GM18868 (cell line): Measurements from ENCODE around the gene GAPVD1.
"Not testable (repeated sequence)": the region's sequence is repeated elsewhere in the genome, so short reads cannot be mapped to it uniquely, and the experiment has no call there.

ENCODE experiments used
- ATAC-seq: cut with Tn5 transposase; IDR thresholded peaks from one replicate; pipeline ENCODE4 v1.9.1; 2021; ENCODE audit warnings: mild to moderate bottlenecking, moderate library complexity; ENCODE audit not compliant: unreplicated experiment

GAPVD1 gene

DNA sequence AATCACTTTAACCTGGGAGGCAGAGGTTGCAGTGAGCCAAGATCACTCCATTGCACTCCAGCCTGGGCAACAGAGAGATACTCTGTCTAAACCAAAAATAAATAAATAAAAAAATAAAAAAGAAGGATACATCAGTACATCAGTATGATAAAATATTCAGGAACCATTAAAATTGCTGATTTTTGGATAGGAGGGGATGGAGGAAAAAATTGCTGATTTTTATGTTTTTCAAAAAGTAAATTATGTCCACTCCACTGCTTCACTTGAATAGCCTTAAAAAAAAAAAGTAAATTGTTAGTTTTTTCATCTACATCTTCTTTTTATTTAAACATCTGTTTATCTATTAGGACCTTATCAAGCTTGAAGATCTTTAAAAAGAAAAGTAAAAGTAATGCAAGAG, 7.4 kb upstream of the GAPVD1 start:
- ATAC-seq: no peak

DNA sequence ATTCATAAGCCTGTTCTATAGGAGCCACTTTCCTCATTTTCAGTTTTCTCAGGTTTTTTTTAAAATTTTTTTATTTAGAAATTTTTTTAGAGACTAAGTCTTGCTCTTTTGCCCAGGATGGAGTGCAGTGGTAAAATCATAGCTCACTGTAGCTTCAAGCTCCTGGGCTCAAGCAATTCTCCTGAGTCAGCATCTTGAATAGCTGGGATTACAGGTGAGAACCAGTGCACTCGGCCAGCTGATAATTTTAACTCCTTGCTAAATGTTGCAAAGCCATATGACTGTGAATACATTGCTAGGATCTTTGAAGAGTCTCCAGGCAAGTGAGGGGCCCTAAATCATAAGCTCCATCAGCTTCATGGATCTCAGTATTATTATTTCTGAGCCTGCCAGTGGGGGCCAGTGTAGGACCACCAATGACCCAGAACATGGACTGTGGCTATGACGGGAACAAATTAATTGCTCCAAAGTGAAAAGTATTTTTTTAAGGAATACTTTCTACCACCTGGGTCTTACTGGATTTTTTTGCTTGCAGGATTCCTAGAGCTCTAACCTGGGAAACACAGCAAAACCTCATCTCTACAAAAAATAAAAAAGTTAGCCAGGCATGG, 5.7 kb upstream of the GAPVD1 start:
- ATAC-seq: no peak

DNA sequence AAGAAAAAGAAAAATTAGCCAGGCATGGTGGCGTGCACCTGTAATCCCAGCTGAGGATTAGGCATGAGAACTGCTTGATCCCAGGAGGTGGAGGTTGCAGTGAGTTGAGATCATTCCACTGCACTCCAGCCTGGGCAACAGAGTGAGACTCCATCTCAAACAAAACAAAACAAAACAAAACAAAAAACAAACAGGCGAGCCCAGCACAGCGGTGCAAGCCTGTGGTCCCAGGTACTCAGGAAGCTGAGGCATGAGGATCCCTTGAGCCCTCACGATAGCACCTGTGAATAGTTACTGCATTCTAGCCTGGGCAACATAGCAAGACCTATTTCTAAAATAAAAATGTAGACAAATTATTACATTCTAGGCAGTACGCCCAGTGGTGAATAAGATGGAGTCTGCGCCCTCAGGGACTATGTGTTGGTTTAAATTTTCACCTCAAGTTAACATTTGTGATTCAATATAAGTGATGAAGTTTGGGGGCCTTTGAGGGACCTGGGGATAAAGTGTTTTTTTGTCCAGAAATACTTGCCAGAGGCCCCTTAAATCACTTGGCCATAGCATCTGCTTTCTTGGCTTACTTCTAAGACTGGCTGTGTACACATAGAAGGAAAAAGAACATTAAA, 3.4 kb upstream of the GAPVD1 start:
- ATAC-seq: no peak

DNA sequence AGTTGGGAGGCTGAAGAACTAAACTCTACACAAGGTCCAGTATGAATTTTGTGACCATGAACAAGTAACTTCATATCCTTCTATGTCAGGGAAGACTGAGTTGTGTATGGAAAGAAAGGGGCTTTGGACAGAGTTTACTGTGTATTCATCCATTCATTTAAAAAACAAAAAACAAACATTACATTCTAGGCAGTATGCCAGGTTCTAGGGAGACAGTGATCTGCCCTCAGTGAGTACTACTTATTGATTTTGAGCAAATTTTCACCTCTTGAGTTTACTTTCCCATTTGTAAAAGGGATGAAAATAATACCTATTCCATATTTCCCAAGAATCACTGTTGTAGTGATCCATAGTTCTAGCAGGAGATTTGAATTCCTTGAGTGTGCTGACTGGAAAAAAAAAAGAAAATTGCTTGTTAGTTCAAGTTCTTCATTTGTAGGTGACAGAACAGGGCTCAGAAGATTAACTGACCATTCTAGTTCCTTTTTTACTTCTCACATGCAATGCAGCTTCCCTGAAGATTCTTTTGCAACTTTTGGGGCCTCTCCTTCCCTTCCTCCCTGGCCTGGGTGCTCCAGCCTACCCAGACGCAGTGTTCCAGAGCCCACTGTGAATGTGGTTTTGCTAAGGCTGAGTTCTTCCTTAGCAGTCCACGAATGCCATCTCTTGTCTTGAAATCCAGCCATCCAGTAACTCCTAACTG, 2.6 kb upstream of the GAPVD1 start:
- ATAC-seq: no peak

DNA sequence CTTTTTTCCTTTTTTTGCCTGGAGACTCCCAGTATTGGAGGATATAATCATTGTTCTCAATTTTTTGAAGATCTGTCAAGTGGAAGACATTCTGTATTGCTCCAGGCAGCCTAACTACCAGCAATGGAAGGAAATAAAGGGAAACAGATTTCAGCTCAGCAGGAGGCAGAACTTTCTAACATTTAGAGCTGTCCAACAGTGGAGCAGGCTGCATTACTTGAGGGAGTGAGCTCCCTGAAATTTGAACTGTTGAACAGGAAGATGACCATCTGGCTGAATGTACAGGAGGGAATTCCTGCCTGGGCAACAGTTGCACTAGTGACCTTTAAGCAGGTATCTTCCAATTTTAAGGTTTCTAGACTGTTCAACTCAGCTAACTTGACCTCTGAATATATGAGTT, 1.1 kb upstream of the GAPVD1 start:
- no peak for ATAC-seq

DNA sequence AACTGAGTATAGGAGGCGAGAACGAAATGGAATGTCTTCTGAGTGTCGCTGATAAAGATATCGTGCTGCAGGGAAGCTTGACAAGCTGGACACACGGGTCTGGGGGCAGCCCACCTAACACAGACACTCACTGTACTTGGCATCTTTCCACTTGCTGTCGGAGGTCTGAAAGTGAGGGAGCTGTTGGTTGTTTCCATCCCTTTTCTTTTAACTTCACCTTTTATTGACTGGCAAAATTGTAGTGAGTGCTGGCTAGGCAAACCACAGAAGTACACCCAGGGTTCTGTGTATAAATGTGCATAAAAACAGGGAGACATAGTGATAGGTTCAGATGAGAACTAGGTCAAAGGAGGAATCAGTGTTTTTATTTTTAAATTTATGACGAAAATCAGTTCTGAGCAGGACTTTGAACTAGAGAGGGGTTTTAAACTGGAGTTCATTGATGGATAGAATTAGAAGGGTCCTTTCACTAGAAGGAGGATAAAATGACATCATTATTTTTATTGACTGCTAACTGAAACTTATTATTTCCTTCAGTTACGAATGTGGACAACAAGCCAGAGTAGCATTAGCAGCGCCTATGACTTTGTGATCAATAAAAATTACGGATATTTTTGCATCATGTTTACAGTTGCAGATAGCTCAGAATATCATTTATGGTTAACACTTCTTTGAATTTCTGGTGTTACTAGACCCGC, 817 bp downstream of the GAPVD1 start:
- ATAC-seq: no peak

DNA sequence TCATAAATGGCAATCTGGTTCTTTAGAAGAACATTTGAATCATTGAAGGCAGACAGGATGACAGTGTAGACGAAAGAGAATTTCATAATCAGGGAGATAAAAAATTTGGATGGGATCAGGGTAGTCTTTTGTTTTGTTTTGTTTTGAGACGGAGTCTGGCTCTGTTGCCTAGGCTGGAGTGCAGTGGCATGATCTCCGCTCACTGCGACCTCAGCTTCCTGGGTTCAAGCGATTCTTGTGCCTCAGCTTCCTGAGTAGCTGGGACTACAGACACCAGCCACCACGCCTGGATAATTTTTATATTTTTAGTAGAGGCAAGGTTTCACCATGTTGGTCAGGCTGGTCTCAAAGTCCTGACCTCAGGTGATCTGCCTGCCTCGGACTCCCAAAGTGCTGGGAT, 2.4 kb downstream of the GAPVD1 start:
- not testable (repeated sequence) for ATAC-seq

DNA sequence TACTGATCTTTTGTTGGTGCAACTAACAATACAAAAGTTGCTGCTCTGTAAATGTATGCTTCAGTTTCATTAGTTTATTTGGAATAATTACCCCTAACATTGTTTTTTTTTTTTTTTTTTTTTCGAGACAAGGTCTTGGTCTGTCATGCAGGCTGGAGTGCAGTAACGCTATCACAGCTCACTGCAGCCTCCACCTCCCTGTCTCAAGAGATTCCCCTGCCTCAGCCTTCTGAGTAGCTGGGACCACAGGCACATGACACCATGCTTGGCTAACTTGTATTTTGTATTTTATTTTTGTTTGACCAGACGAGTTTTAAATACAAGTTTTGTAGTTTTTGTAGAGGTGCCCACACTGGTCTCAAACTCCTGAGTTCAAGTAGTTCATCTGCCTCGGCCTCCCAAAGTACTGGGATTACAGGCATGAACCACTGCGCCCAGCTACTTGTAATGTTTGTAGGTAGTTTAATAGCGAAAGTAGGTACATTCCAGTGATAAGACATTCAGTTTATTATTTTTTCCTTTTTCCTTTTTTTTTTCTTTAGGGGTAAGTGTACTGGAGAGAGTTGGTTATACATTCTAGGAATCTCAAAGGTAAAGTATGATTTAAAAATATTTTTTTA, 6.9 kb downstream of the GAPVD1 start:
- ATAC-seq: no peak

DNA sequence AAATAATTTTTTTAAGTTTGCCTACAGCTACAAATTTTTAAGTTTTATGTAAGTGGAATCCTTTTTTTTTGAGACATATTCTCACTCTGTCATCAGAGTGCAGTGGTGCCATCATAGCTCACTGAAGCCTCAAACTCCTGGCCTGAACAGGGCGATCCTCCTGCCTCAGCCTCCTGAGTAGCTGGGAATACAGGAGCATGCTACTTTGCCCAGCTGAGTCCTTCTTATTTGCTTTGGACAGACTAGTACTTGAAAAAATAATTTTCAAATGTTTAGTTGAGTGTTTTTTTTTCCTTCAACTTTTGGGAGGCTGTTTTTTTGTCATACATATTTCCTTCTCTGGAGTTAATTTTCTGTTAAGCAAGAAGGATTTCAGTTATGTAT, 7.4 kb downstream of the GAPVD1 start:
- no peak for ATAC-seq

DNA sequence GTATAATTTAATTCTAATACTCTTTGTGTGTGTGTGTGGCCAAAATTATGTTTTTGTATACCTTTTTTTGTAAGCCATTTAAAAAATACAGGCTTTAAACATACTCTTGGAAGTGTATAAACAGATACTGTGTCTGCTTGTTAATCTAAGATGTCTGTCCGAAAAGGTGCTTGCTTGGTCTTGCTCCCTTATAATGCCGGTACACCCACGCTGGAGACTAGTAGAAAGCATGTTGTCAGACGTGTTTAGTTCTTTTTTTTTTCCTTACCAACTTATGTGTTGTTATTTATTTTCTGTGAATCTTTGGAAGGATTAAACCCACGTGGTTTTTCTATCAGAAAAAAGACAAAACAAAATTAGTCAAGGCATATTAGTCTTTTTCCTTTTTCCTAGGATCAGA, 9.5 kb downstream of the GAPVD1 start:
- no peak for ATAC-seq

DNA sequence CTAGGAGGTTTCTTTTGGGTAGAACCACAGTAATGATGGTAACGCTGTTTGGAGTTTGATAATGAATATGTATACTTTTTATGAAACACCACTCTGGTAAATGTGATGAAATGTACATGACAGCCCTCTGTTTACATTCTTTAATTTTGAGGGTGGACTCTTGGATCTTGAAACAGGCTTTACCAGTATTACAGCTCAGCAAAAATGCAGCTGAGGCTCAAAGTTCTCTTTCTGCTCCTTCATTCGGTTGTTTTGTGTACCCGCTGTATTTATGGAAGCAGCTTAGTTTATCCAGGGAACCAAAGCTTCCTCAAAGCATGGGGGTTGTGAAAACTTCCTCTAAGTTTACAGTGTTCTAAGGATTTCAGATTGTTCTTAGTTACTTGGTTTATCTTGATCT, 11.1 kb downstream of the GAPVD1 start:
- no peak for ATAC-seq

DNA sequence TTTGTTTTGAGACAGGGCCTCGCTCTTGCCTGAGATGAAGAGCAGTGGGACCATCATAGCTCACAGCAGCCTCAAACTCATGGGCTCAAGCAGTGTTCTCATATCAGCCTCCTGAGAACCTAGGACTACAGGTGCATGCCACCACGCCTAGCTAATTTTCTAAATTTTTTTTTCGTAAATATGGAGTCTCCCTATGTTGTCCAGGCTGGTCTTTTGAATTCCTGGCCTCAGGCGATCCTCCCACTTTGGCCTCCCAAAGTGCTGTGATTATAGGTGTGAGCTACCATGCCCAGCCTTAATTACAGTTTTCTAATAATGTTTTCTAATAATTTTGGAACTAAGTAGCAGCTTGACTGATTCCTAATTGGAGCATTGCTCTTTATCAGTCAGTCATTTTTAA, 15.1 kb downstream of the GAPVD1 start:
- ATAC-seq: no peak

DNA sequence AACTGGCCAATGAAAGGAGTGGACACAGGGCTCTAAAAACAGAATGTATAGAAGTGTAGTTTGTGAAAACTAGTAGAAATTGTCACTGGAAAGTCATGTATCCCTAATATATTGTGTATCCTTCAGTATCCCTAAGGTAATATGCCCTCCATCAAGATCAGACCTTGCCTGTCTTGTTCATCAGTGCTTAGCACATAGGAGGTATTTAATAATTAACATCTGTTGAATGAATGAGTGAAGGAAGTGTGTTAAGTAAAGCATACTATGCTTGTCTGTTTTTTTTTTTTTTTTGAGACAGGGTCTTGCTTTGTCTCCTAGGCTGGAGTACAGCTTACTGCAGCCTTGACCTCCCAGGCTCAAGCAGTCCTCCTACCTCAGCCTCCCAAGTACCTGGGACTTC, 15.8 kb downstream of the GAPVD1 start:
- no peak for ATAC-seq

DNA sequence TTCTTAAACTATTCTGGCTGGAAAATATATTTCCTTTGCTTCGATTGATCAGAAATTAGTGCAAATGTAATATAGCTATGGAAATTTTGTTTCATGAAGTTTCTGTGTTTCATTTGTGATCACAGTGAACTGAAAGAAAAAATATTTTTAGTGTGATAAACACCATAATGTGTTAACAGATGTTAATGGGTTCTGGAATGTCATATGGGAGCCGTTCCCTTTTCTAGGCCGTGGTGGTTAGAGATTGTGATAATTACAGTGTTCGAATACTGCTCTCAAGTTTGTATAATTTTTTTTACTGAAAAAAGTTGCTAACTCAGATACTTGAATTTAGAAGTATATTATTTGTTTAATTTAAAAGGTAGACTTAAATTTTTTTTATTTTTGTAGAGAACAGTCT, 19.3 kb downstream of the GAPVD1 start:
- ATAC-seq: no peak

DNA sequence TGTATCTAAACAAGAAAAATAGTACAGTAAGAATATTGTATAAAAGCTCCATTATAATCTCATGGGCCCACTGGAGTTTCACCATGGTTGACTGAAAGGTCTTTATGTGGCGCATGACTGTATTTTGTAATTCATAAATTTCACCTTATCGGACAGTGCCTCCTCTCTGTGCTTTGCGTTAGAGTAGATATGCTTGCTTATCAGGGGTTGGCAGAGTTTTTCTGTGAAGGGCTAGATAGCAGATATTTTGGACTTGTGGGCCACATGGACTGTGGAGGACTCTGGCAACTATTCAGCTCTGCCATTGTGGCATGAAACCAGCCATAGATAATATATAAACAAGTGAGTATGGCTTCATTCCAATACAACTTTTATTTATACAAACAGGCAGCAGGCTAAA, 23.2 kb downstream of the GAPVD1 start:
- no peak for ATAC-seq

DNA sequence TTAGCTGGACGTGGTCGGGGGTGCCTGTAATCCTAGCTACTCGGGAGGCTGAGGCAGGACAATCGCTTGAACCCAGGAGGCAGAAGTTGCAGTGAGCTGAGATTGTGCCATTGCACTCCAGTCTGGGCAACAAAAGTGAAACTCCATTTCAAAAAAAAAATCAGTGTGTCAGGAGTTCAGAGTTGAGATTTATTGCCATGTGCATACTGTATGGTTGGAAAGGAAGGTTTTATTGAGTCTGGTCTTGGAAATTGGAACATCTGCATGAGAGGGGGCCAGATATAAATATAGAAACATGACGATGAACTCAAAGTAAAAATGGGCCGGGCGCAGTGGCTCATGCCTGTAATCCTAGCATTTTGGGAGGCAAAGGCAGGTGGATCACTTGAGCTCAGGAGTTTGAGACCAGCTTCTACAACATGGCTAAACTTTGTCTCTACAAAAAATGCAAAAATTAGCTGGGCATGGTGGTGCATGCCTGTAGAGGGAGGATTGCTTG, 25.4 kb downstream of the GAPVD1 start:
- not testable (repeated sequence) for ATAC-seq

DNA sequence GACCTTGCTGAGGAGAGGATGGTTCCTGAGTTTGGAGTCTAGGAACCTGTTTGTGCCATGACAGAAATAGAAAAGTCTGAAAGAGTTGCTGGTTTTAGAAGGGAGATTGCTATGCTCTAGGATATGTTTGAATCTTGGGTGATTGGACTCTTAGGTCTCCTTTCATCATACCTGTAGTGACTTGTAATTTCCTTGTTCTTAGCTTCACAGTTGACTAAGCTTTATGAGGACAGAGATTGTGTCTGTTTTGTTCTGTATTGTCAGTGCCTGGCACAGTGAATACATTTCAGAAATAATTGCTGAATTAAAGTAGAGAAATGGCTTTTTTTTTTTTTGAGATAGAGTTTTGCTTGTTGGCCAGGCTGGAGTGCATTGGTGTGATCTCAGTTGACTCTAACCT, 31.5 kb downstream of the GAPVD1 start:
- ATAC-seq: no peak

DNA sequence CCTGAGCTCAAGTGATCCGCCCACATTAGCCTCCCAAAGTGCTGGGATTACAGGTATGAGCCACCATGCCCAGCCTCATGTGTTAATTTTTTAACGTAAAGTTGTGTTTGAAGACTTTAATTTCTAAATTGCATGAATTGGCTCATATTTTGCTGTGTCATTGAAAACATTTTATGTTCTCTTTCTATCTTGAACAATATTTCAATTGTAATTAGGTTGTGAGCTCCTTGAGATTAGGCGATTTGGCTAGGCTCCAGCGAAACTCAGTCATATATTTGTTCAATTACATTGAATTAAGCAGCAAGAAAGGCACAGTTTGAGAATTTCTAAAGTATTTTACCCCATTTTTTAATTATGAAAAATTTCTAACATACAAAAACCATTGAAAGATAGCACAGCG, 34.0 kb downstream of the GAPVD1 start:
- no peak for ATAC-seq

DNA sequence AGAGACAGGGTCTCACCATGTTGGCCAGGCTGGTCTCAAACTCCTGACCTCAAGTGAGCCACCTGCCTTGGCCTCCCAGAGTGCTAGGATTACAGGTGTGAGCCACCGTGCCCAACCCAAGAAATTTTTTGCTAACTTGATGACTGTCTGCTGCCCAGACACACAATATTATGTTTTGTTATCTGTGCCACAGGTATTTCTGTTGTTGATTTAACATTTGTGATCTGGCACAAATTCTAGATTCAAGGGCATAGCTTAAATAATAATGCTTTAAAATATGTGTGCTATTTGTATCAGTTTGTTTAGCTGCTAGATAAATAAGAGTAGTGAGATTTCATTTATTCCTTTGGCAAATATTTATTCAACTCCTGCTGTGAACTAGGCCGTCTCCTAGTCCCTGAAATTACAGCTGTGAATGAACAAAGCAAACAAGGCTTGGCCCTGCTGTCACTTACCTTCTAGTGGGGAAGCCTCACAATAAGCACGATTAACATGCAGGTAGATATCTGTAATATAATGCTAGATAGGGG, 35.3 kb downstream of the GAPVD1 start:
- ATAC-seq: no peak

DNA sequence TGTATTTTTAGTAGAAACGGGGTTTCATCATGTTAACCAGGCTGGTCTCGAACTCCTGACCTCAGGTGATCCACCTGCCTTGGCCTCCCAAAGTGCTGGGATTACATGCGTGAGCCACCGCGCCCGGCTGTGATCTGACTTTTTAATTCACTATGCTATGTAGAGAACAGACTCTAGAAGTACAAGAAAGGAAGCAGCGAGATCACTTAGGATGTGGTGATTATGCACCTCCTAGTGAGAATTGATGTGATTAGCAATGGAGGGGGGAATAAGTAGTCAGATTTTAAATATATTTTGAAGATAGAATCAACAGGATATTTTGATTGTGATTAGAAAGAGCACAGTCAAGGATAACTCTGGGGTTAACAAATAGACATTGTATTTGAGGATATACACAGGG, 36.3 kb downstream of the GAPVD1 start:
- ATAC-seq: no peak

DNA sequence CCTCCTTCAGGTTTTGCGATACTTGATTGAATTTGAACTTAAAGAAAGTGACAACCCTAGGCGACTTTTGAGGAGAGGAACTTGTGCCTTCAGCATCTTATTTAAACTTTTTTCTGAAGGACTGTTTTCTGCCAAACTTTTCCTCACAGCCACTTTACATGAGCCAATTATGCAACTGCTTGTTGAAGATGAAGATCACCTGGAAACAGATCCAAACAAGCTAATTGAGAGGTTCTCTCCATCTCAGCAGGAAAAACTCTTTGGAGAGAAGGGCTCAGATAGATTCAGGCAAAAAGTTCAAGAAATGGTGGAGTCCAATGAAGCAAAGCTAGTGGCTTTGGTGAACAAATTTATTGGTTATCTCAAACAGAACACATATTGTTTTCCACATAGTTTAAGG, 40.6 kb downstream of the GAPVD1 start:
- no peak for ATAC-seq
